ENCODE results near the gene FUBP1.

GRCh38 chr1:77994117-77994705 lies 15.3 kb upstream of the FUBP1 start:
- no peak for TF ChIP-seq EZH2 (IDR thresholded peaks at IDR 0.05; ENCODE audit: borderline replicate concordance, insufficient read depth, low read depth, low read length, poor library complexity, severe bottlenecking)
- TF ChIP-seq CTCF (IDR thresholded peaks at IDR 0.05), result no peak
